IPS DF 6.9 (cell line): ENCODE measurements around the gene CBX2.

Experiments used
- DNase-seq: peaks from one replicate; pipeline ENCODE4 v3.0.0-alpha.2; 2013; ENCODE audit warnings: low read depth, low spot score
- H3K27ac ChIP-seq: one replicate; pipeline ENCODE4 v1.5.1; 2013; ENCODE audit warnings: low read length, control low read depth
- H3K27me3 ChIP-seq: 2 replicates; pipeline ENCODE4 v1.6.1; 2013; ENCODE audit warnings: mild to moderate bottlenecking, low read length; ENCODE audit not compliant: control insufficient read depth, insufficient read depth
- H3K36me3 ChIP-seq: 2 replicates; pipeline ENCODE4 v1.6.1; 2013; ENCODE audit warnings: low read length; ENCODE audit not compliant: control insufficient read depth, insufficient read depth
- H3K4me1 ChIP-seq: 2 replicates; pipeline ENCODE4 v1.6.1; 2013; ENCODE audit warnings: low read length; ENCODE audit not compliant: control insufficient read depth, insufficient read depth
- H3K4me3 ChIP-seq: 2 replicates; pipeline ENCODE4 v1.5.1; 2013; ENCODE audit warnings: mild to moderate bottlenecking, low read length
- H3K9me3 ChIP-seq: 2 replicates; pipeline ENCODE4 v1.6.1; 2013; ENCODE audit warnings: low read length, inconsistent platforms; ENCODE audit not compliant: control insufficient read depth, insufficient read depth
- WGBS: extraction: QIAGEN DNeasy Blood & Tissue Kit; methylation state at CpG from one replicate; pipeline ENCODE4 v1.1.7; 2013; ENCODE audit warnings: mixed read lengths, missing lambda C conversion rate; ENCODE audit not compliant: insufficient read length, insufficient coverage; 5-methylcytosine and 5-hydroxymethylcytosine counted together

The CBX2 gene

DNA sequence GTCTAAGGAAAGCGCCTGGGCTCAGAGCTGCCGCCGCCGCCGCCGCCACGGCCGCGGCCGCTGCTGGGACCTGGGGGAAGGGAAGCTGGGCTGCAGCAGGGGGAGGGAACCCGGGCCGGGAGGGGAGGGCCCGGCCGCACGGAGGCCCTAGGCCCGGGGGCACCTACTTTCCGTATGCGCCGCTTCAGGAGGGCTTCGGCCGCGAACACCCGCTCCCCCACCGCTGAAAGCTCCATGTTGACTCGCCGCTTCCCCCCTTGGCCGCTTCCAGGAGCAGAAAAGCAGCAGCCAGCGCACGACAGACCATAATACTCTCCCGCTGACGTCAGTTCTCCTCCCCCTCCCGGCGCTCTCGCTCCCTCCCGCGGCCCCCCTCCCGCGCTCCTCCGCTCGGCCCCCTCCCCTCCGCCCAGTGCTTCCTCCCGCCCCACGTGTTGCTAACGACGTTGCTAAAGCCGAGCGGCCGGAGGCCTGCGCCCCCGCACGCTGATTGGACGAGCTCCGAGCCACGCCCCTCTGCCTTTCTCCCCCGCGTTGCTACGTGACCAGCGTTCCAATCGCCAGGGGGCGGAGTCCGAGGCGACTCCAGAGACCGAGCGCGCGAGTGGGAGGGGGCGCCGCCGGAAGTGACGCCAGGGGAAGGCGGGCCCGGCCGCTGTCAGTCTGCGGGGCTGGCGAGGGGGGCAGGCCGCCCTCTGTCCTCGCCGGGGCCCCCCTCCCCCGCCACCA is 19.0 kb downstream of the CBX2 start, which contains the start of gene CBX8:
Gene CBX8 (minus strand): TSS at position 315 of the 729 bp plus-strand sequence. CDS start 79 bp downstream, at position 236.
- peak; percentile 99 for DNase-seq
- Histone ChIP-seq H3K27ac (no peak within 1 kb of the TSS), H3K4me3 (peak within 1 kb of the TSS; percentile 44; the same call in 1 of the 2 replicates), H3K36me3 (no peaks in the 10 kb centered on the region), H3K4me1 (peaks cover 12% of the 10 kb centered on the region), H3K27me3 (peaks cover 76% of the 10 kb centered on the region), H3K9me3 (no peaks in the 10 kb centered on the region)
- WGBS = no CpG with 5 or more reads among the region's 79 CpGs

DNA sequence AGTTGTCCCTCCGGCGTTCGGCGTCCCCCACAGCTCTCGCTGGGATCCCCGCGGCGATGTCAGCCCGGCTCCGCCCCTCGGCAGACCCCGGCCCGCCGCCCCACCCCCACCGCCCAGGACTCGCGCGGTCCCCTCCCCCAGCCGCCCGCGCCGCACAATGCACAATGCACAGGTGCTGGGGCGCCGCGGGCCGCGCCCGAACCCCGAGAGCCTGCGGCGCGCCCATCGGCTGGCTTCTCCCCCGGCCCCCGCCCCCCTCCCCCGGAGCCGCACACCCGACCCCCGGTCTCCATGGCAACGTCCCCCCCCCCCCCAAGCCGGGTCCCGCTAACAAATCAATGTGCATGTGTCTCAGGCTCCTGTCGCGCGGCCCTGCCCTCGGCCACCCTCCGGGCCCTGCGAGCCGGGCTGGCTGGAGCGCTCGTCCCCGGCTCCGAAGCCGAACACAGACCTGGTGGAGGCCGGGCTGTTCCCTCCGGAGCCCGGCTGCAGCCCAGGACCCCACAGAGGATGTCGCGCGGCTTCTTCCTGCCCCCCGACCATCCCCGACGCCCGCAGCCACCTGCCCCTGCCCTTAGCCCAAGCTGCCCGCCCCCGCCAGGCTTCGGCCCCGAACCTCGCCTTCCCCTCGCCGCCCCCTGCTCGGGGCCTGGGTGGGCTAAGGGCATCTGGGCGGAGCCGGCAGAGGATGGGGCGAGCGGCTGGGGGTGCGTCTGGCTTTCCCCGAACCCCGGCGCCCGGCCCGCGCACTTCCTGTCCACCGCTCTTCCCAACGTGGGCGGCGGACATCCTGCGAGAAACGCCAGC is 19.7 kb downstream of the CBX2 start:
- peak overlapping the region; percentile 36; the same call in 1 of the 2 replicates for H3K4me3 ChIP-seq
- H3K36me3 ChIP-seq = no peaks in the 10 kb centered on the region
- H3K4me1 ChIP-seq = peaks cover 12% of the 10 kb centered on the region
- peaks cover 76% of the 10 kb centered on the region for H3K27me3 ChIP-seq
- DNase-seq = no peak
- WGBS = no CpG with 5 or more reads among the region's 89 CpGs
- no peak overlapping the region for H3K27ac ChIP-seq
- H3K9me3 ChIP-seq = no peaks in the 10 kb centered on the region

DNA sequence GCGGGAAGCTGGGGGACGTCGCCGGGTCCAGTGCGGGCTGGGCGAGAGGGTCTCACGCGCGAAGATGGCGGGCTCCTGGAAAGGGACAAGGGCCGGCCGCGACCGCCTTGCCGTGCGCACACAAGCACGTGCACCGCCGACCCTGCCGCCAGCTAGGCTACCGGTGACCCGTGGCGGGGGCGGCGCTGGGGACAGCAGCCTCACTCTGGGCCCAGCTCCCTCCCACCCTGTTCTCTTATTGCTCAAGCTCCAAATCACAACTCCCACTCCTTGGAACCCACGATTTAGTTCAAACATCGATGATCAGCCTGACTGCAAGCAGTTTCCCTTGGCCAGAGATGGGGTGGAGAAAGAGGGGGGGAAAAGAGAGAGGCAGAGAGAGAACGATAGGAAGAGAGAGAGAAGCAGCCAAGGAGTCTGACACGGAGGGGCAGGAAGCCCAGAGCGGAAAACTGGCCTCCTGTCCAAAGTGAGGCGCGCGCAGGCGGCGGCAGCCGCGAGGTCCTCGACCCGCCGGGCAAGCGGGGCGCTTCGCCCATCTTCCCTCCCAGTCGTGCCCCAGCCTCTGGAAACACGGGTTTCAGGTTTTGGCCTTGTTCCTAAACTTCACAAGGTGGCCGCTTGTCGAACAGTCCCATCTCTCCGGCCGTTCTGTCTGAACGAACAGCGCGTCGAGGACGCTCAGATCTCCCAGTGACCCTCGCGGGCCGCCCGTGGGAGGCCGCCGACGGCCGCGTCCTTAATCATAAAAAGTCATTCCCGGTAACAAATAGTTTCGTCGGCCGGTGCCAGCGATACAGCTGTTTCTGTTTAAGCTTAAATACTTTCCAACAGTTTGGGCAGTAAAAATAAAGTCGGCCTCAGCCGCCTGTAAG is 20.6 kb downstream of the CBX2 start:
- Histone ChIP-seq H3K27ac (no peak overlapping the region), H3K9me3 (no peaks in the 10 kb centered on the region), H3K27me3 (peaks cover 76% of the 10 kb centered on the region), H3K36me3 (no peaks in the 10 kb centered on the region), H3K4me3 (peak overlapping the region; percentile 21; the same call in 1 of the 2 replicates), H3K4me1 (peaks cover 10% of the 10 kb centered on the region)
- no CpG with 5 or more reads among the region's 70 CpGs for WGBS
- no peak for DNase-seq

DNA sequence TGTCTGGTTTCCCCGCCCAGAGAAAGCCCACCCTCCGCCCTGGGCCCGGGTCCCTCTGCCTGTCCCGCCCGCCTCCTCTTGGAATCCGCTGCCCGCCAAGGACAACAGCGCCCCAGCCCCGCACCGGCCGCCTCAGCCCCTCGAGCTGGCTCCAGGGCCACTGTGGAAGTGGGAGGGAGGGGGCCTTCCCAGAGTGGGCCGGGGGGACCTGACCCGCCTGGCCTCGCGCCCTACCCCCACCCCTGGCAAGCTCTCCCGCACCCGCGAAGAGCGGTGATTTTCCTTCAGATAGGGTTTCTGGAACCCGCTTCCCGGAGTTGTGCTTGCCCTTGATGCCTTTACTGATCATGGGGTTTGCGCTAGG is 21.2 kb downstream of the CBX2 start:
- Histone ChIP-seq H3K4me1 (peaks cover 11% of the 10 kb centered on the region; the same call in 1 of the 2 replicates), H3K9me3 (no peaks in the 10 kb centered on the region), H3K4me3 (no peak overlapping the region), H3K27me3 (peaks cover 75% of the 10 kb centered on the region), H3K27ac (no peak overlapping the region), H3K36me3 (no peaks in the 10 kb centered on the region)
- DNase-seq = no peak
- no CpG with 5 or more reads among the region's 23 CpGs for WGBS

DNA sequence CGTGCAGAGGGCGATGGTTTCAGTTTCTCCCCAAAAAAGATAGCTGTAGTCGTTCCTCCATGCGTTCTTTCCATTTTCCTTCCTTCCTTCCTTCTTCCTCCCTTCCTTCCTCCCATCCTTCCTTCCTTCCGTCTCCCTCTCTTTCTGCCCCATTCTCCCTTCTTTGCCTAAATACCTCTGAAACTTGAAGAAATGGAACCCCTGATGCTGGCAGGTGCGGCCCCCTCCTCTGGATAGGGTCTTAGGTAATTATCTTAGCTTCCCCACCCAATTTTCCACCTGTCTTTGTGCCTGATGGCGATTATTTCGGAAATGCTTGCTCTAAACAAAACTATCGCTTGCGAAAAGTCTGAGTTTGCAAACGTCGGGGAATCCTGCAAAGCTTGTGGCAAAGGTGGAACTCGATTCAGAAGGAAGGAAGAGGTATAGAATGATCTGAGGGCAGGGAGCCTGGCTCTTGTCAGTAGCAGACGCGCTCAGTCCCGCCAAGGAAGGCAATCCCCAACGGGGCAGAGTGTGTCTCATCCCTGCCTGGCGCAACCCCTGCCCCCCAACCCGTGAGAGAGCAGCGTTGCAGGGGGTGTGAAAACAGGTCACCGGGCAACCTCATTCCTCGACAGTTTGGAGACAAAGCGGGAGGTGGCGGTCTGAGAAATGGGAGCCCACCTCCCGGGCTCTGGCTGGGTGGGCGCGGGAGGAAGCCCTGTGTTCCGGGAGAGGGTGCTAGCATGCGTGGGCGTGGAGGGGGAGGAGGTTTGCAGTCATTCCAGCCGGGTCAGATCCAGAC is 21.8 kb downstream of the CBX2 start:
- peaks cover 77% of the 10 kb centered on the region for H3K27me3 ChIP-seq

DNA sequence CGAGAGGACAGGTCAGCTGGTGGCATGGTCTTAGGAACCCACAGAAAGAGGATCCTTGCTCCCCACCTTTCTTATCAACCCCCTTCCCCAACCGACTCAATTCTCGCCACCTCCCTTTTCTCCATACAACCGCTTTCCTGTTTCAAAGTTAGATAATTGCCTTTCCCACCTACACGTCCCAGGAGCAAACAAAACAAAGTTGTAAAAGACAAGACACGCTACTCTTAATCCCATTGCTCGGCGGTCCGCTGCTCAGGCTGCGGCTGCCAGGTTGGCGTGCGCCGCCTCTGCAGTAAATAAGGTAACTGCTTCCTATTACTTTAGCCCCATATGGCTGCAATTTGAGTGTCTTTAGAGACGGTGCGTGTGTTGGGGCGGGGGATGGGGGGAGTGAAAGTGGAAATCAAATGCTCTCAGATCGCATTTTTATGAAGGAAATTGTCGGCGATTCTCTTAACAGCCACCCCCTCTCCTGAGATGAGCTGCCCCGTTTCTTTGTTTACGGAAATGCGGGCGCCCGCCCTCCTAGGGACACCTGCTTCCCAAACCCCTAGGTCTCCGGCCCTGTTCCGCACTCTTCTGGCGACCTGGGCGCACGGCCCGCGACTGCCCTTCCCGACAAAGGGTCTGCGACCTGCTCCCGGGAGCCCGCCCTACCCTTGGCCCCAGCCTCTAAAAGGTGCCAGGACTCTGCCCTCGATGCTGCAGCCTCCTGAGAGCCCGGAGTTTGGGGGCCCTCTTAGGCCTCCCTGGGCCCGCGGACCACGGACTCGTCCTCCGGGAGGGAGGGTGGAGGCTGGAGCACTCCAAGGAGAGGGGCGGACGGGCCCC is 22.6 kb downstream of the CBX2 start:
- Histone ChIP-seq H3K9me3 (no peaks in the 10 kb centered on the region), H3K27me3 (peaks cover 77% of the 10 kb centered on the region), H3K27ac (no peak overlapping the region), H3K4me3 (no peak overlapping the region), H3K36me3 (no peaks in the 10 kb centered on the region), H3K4me1 (peaks cover 6% of the 10 kb centered on the region; the same call in 1 of the 2 replicates)
- no CpG with 5 or more reads among the region's 44 CpGs for WGBS
- no peak for DNase-seq

More for the DNA sequence above, 21.8 kb downstream of the CBX2 start:
- no peak overlapping the region for H3K27ac ChIP-seq
- no peaks in the 10 kb centered on the region for H3K36me3 ChIP-seq
- WGBS = no CpG with 5 or more reads among the region's 31 CpGs
- DNase-seq = no peak
- H3K4me1 ChIP-seq = peaks cover 9% of the 10 kb centered on the region; the same call in 1 of the 2 replicates
- H3K9me3 ChIP-seq = no peaks in the 10 kb centered on the region
- H3K4me3 ChIP-seq = no peak overlapping the region

DNA sequence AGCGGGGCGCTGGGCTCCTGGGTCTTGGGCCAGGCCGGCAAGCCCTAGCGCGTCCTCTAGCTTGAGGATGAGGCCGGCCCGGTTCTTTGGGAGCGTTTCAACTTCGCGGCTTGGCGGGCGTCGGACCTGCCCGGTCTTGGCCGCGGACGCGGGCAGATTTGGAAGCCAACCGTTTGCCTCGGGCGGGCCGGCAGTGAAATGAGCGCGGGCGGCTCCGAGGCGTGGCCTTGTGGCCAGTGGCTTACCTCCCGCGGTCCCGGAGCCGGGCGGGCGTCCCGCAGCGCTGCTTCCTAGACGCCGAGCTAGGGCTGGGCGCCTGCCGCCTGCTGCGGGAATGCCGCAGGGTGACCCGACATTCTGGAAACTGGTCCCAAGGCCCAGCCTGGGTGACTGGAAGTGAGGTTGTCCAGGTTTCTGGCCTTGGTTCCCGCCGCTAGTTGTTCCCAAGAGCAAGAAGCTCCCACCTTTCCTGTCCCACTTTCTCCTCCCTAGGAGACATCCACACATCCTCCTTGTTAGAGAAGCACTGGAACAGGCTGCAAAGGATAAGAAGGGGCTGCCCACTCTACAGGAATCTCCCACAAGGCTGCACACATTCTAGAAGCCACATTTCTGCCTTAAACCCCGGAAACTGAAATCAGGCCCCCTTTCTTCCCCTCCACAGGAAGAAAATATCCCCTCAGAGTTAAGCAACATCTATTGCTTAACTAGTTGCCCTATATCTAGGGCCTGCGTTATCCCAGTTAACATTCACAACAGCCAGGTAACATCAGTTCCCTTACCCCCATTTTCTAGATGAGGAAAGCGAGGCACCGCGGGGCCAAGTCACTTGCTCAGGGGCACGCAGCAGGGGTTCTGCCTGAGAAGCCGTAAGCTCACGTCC is 23.4 kb downstream of the CBX2 start:
- no peaks in the 10 kb centered on the region for H3K9me3 ChIP-seq
- H3K27me3 ChIP-seq = peaks cover 76% of the 10 kb centered on the region
- DNase-seq = no peak
- H3K4me3 ChIP-seq = no peak overlapping the region
- H3K36me3 ChIP-seq = no peaks in the 10 kb centered on the region
- H3K27ac ChIP-seq = no peak overlapping the region
- WGBS = no CpG with 5 or more reads among the region's 52 CpGs
- H3K4me1 ChIP-seq = peaks cover 9% of the 10 kb centered on the region

DNA sequence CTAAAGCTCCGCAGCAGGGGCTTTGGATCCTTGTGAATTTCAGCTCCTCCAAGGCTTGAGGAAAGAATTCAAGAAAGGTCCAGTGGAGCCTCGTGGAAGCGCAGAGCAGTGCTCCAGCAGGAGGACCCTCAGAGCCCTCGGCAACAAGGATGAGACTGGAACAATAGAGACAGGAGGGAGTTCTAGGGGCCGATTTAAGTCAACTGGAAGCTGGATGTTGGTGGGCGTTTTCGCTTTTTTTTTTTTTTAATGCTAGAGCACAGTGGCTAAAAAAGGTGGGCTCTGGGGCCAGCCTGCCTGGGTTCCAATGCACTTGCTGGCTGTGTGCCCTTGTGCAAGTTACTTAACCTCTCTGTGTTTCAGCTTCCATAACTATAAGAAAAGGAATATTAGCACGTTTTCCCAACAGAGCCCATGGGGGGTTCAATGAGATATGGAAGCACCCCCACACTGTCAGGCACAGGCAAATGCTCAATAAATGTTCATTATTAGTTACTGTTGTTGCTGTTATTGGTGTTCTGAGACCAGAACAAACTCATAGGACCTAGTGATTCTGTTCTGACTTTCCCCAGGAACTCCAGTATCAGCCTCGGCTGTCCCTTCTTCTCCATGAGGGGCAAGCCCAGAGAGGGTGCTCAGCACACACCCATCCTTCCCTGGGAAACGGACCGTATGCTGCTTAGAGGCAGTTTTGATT is 24.2 kb downstream of the CBX2 start:
- no peak for DNase-seq
- H3K27me3 ChIP-seq = peaks cover 83% of the 10 kb centered on the region
- H3K4me3 ChIP-seq = no peak overlapping the region
- H3K9me3 ChIP-seq = no peaks in the 10 kb centered on the region
- no peak overlapping the region for H3K27ac ChIP-seq
- peaks cover 12% of the 10 kb centered on the region for H3K4me1 ChIP-seq
- WGBS = no CpG with 5 or more reads among the region's 11 CpGs
- no peaks in the 10 kb centered on the region for H3K36me3 ChIP-seq
